SK-N-SH treated with all-trans-retinoic acid at 6 μM for 48 hours (cell line): ENCODE measurements around the gene NCL.

Experiments
- ATAC-seq: fragments of 200-7000 bp; cut with Tn5 transposase; 3 replicates; pipeline ENCODE4 v1.9.1; 2020; ENCODE audit warnings: mild to moderate bottlenecking, moderate library complexity
- ARNTL ChIP-seq: fragments of 450-650 bp; formaldehyde crosslinking; IDR thresholded peaks from 2 replicates; pipeline ENCODE4 v1.5.0; 2020; ENCODE audit warnings: low read depth, mild to moderate bottlenecking, moderate library complexity, borderline replicate concordance
- BACH2 ChIP-seq: fragments of 250-450 bp; sonication (Bioruptor Pico); IDR thresholded peaks from 2 replicates; pipeline ENCODE4 v1.9.0; 2021; ENCODE audit warnings: mild to moderate bottlenecking, borderline replicate concordance
- CREB5 ChIP-seq: fragments of 250-450 bp; sonication (Bioruptor Pico); IDR thresholded peaks from 2 replicates; pipeline ENCODE4 v1.5.1; 2020; ENCODE audit warnings: low read depth, mild to moderate bottlenecking, moderate library complexity
- CSDC2 ChIP-seq: fragments of 250-450 bp; sonication (Bioruptor Pico); IDR thresholded peaks from 2 replicates; pipeline ENCODE4 v1.5.0; 2020; ENCODE audit warnings: mild to moderate bottlenecking, moderate library complexity
- CSRNP3 ChIP-seq: fragments of 250-450 bp; sonication (Bioruptor Pico); IDR thresholded peaks from 2 replicates; pipeline ENCODE4 v1.5.1; 2021; ENCODE audit warnings: mild to moderate bottlenecking, moderate library complexity
- ESRRG ChIP-seq: fragments of 250-450 bp; sonication (Bioruptor Pico); IDR thresholded peaks from 2 replicates; pipeline ENCODE4 v1.6.1; 2021; ENCODE audit warnings: mild to moderate bottlenecking
- GLIS3 ChIP-seq: fragments of 250-450 bp; sonication (Bioruptor Pico); IDR thresholded peaks from 2 replicates; pipeline ENCODE4 v1.5.0; 2020; ENCODE audit warnings: mild to moderate bottlenecking, moderate library complexity
- ISL1 ChIP-seq: fragments of 250-450 bp; sonication (Bioruptor Pico); IDR thresholded peaks from 2 replicates; pipeline ENCODE4 v2.1.2; 2022; ENCODE audit warnings: mild to moderate bottlenecking, moderate library complexity
- OSR1 ChIP-seq: fragments of 250-450 bp; sonication (Bioruptor Pico); IDR thresholded peaks from 2 replicates; pipeline ENCODE4 v1.8.0; 2022; ENCODE audit warnings: moderate library complexity, mild to moderate bottlenecking, inconsistent platforms
- PATZ1 ChIP-seq: fragments of 250-450 bp; sonication (Bioruptor Pico); IDR thresholded peaks from 2 replicates; pipeline ENCODE4 v1.8.0; 2020; ENCODE audit warnings: mild to moderate bottlenecking, moderate library complexity, borderline replicate concordance
- POU6F1 ChIP-seq: fragments of 250-450 bp; sonication (Bioruptor Pico); IDR thresholded peaks from 2 replicates; pipeline ENCODE4 v1.8.0; 2021; ENCODE audit warnings: low read depth, mild to moderate bottlenecking, moderate library complexity, borderline replicate concordance
- PPARA ChIP-seq: fragments of 250-450 bp; sonication (Bioruptor Pico); IDR thresholded peaks from 2 replicates; pipeline ENCODE4 v1.5.0; 2020; ENCODE audit warnings: mild to moderate bottlenecking, borderline replicate concordance
- RARB ChIP-seq: fragments of 250-450 bp; sonication (Bioruptor Pico); IDR thresholded peaks from 2 replicates; pipeline ENCODE4 v1.8.0; 2021; ENCODE audit warnings: mild to moderate bottlenecking, moderate library complexity
- SNAI2 ChIP-seq: fragments of 250-450 bp; sonication (Bioruptor Pico); IDR thresholded peaks from 2 replicates; pipeline ENCODE4 v1.5.0; 2020; ENCODE audit warnings: mild to moderate bottlenecking, moderate library complexity
- TCF4 ChIP-seq: fragments of 250-450 bp; sonication (Bioruptor Pico); IDR thresholded peaks from 2 replicates; pipeline ENCODE4 v1.8.0; 2021; ENCODE audit warnings: mild to moderate bottlenecking, moderate library complexity, borderline replicate concordance
- TOX ChIP-seq: fragments of 250-450 bp; sonication (Bioruptor Pico); IDR thresholded peaks from 2 replicates; pipeline ENCODE4 v1.8.0; 2021; ENCODE audit warnings: mild to moderate bottlenecking, moderate library complexity, borderline replicate concordance
- TSHZ2 ChIP-seq: fragments of 250-450 bp; sonication (Bioruptor Pico); IDR thresholded peaks from 2 replicates; pipeline ENCODE4 v1.5.0; 2020; ENCODE audit warnings: mild to moderate bottlenecking, moderate library complexity
- ZC3H10 ChIP-seq: fragments of 250-450 bp; sonication (Bioruptor Pico); IDR thresholded peaks from 2 replicates; pipeline ENCODE4 v1.5.1; 2021; ENCODE audit warnings: mild to moderate bottlenecking, moderate library complexity
- ZFP3 ChIP-seq: fragments of 250-450 bp; sonication (Bioruptor Pico); IDR thresholded peaks from 2 replicates; pipeline ENCODE4 v1.5.0; 2020; ENCODE audit warnings: mild to moderate bottlenecking, moderate library complexity
- ZFP30 ChIP-seq: fragments of 450-650 bp; formaldehyde crosslinking; IDR thresholded peaks from 2 replicates; pipeline ENCODE4 v1.5.0; 2022; ENCODE audit warnings: mild to moderate bottlenecking, moderate library complexity
- ZNF565 ChIP-seq: fragments of 450-650 bp; formaldehyde crosslinking; conservative IDR thresholded peaks from 2 replicates; pipeline ENCODE4 v1.5.0; 2020; ENCODE audit warnings: low read depth, mild to moderate bottlenecking, moderate library complexity
- ZNF70 ChIP-seq: fragments of 450-650 bp; formaldehyde crosslinking; IDR thresholded peaks from 2 replicates; pipeline ENCODE4 v1.5.0; 2020; ENCODE audit warnings: mild to moderate bottlenecking, moderate library complexity

The NCL gene

GRCh38 chr2:231503766-231504165 is 39.5 kb upstream of the NCL start:
- no peak for ATAC-seq
- TF ChIP-seq ZFP30 (no peak), OSR1 (CRISPR knock-in tag) (no peak), TSHZ2 (CRISPR knock-in tag) (no peak), ZNF70 (CRISPR knock-in tag) (no peak), RARB (CRISPR knock-in tag) (no peak)

- no peak for TF ChIP-seq TOX
- no peak for TF ChIP-seq POU6F1 (CRISPR knock-in tag)
- no peak for TF ChIP-seq GLIS3 (CRISPR knock-in tag)
- no peak for TF ChIP-seq ARNTL (CRISPR knock-in tag)
- no peak for TF ChIP-seq ZFP3 (CRISPR knock-in tag)
- TF ChIP-seq ZNF70 (CRISPR knock-in tag): no peak
- no peak for TF ChIP-seq RARB (CRISPR knock-in tag)
- TF ChIP-seq PPARA: no peak
- no peak for TF ChIP-seq CSDC2 (CRISPR knock-in tag)
- TF ChIP-seq ZNF565 (CRISPR knock-in tag): no peak
- TF ChIP-seq TCF4 (CRISPR knock-in tag): no peak
- no peak for TF ChIP-seq ZC3H10
- no peak for TF ChIP-seq ISL1 (CRISPR knock-in tag)
- TF ChIP-seq PATZ1 (CRISPR knock-in tag): no peak
- TF ChIP-seq ESRRG (CRISPR knock-in tag): no peak
- no peak for TF ChIP-seq CSRNP3 (CRISPR knock-in tag)
- no peak for TF ChIP-seq ZFP30
- TF ChIP-seq SNAI2 (CRISPR knock-in tag): no peak
- TF ChIP-seq CREB5 (CRISPR knock-in tag): no peak
Measured at GRCh38 chr2:231502596-231502995, 38.3 kb upstream of the NCL start.

GRCh38 chr2:231497651-231498050 is 33.4 kb upstream of the NCL start:
- no peak for ATAC-seq
- TF ChIP-seq ZNF70 (CRISPR knock-in tag) (no peak), ZFP30 (no peak), ZNF565 (CRISPR knock-in tag) (no peak), ARNTL (CRISPR knock-in tag) (no peak), CSDC2 (CRISPR knock-in tag) (no peak), CREB5 (CRISPR knock-in tag) (no peak), OSR1 (CRISPR knock-in tag) (no peak), TCF4 (CRISPR knock-in tag) (no peak), BACH2 (CRISPR knock-in tag) (no peak)
- TF ChIP-seq, all 23 proteins: peak for 0

More at GRCh38 chr2:231502596-231502995, 38.3 kb upstream of the NCL start:
- ATAC-seq: no peak
